ENCODE measurements around the gene SPOCK1. TPM values are rescaled to one million over a fixed set of nuclear protein-coding genes. Genes with fewer than 3 reads are reported as not detected.

The SPOCK1 gene
- total RNA-seq, 1 donor = 231 TPM

- DNase-seq (ENCODE audit: insufficient read length, low spot score, missing footprints) = no peak
- Histone ChIP-seq H3K9me3 (ENCODE audit: low read depth, low read length) (no peaks in the 10 kb centered on the region), H3K27me3 (ENCODE audit: insufficient read depth, low read length) (no peaks in the 10 kb centered on the region), H4K20me1 (ENCODE audit: insufficient read depth, low read length) (peaks cover 9% of the 10 kb centered on the region), H3K4me1 (ENCODE audit: insufficient read depth, low read length) (no peaks in the 10 kb centered on the region), H3K79me2 (ENCODE audit: insufficient read depth, low read length) (no peaks in the 10 kb centered on the region), H2AFZ (ENCODE audit: low read length) (no peak overlapping the region), H3K4me2 (ENCODE audit: insufficient read depth, low read length) (no peak overlapping the region), H3K4me3 (ENCODE audit: insufficient read depth, low read length) (no peak overlapping the region), H3K27ac (ENCODE audit: low read depth, low read length) (no peak overlapping the region), H3K36me3 (ENCODE audit: insufficient read depth, low read length) (no peaks in the 10 kb centered on the region)
- TF ChIP-seq CTCF (IDR thresholded peaks at IDR 0.05; ENCODE audit: extremely low read depth, low read depth, low read length) = no peak
These were observed 494.8 kb downstream of the SPOCK1 start for GRCh38 chr5:137004279-137004678.

GRCh38 chr5:137001026-137001569 lies 498.0 kb downstream of the SPOCK1 start:
- DNase-seq (ENCODE audit: insufficient read length, low spot score, missing footprints) = no peak
- no peaks in the 10 kb centered on the region for H3K9me3 ChIP-seq (ENCODE audit: low read depth, low read length)
- no peak overlapping the region for H3K27ac ChIP-seq (ENCODE audit: low read depth, low read length)
- H3K27me3 ChIP-seq (ENCODE audit: insufficient read depth, low read length) = no peaks in the 10 kb centered on the region
- TF ChIP-seq CTCF (IDR thresholded peaks at IDR 0.05; ENCODE audit: extremely low read depth, low read depth, low read length) = no peak
- H4K20me1 ChIP-seq (ENCODE audit: insufficient read depth, low read length) = peaks cover 9% of the 10 kb centered on the region
- no peak overlapping the region for H3K4me3 ChIP-seq (ENCODE audit: insufficient read depth, low read length)
- no peak overlapping the region for H3K4me2 ChIP-seq (ENCODE audit: insufficient read depth, low read length)
- no peaks in the 10 kb centered on the region for H3K4me1 ChIP-seq (ENCODE audit: insufficient read depth, low read length)
- peaks cover 6% of the 10 kb centered on the region for H3K36me3 ChIP-seq (ENCODE audit: insufficient read depth, low read length)
- no peak overlapping the region for H2AFZ ChIP-seq (ENCODE audit: low read length)
- H3K79me2 ChIP-seq (ENCODE audit: insufficient read depth, low read length) = no peaks in the 10 kb centered on the region

- Histone ChIP-seq H4K20me1 (ENCODE audit: insufficient read depth, low read length) (peaks cover 7% of the 10 kb centered on the region), H3K4me2 (ENCODE audit: insufficient read depth, low read length) (no peak overlapping the region), H3K36me3 (ENCODE audit: insufficient read depth, low read length) (peaks cover 6% of the 10 kb centered on the region), H3K4me3 (ENCODE audit: insufficient read depth, low read length) (no peak overlapping the region), H3K4me1 (ENCODE audit: insufficient read depth, low read length) (no peaks in the 10 kb centered on the region), H3K27ac (ENCODE audit: low read depth, low read length) (no peak overlapping the region), H3K9me3 (ENCODE audit: low read depth, low read length) (no peaks in the 10 kb centered on the region), H3K27me3 (ENCODE audit: insufficient read depth, low read length) (no peaks in the 10 kb centered on the region), H3K79me2 (ENCODE audit: insufficient read depth, low read length) (no peaks in the 10 kb centered on the region), H2AFZ (ENCODE audit: low read length) (no peak overlapping the region)
- no peak for DNase-seq (ENCODE audit: insufficient read length, low spot score, missing footprints)
- no peak for TF ChIP-seq CTCF (IDR thresholded peaks at IDR 0.05; ENCODE audit: extremely low read depth, low read depth, low read length)
These were observed 499.3 kb downstream of the SPOCK1 start for GRCh38 chr5:136999787-137000186.

GRCh38 chr5:136998854-136999357 lies 500.2 kb downstream of the SPOCK1 start:
- no peaks in the 10 kb centered on the region for H3K27me3 ChIP-seq (ENCODE audit: insufficient read depth, low read length)
- no peak for TF ChIP-seq CTCF (IDR thresholded peaks at IDR 0.05; ENCODE audit: extremely low read depth, low read depth, low read length)
- no peaks in the 10 kb centered on the region for H3K9me3 ChIP-seq (ENCODE audit: low read depth, low read length)
- no peak for DNase-seq (ENCODE audit: insufficient read length, low spot score, missing footprints)
- H3K4me1 ChIP-seq (ENCODE audit: insufficient read depth, low read length) = no peaks in the 10 kb centered on the region
- no peak overlapping the region for H3K4me3 ChIP-seq (ENCODE audit: insufficient read depth, low read length)
- H3K79me2 ChIP-seq (ENCODE audit: insufficient read depth, low read length) = no peaks in the 10 kb centered on the region
- H2AFZ ChIP-seq (ENCODE audit: low read length) = no peak overlapping the region
- peaks cover 7% of the 10 kb centered on the region for H4K20me1 ChIP-seq (ENCODE audit: insufficient read depth, low read length)
- H3K4me2 ChIP-seq (ENCODE audit: insufficient read depth, low read length) = no peak overlapping the region
- H3K27ac ChIP-seq (ENCODE audit: low read depth, low read length) = no peak overlapping the region
- peaks cover 6% of the 10 kb centered on the region for H3K36me3 ChIP-seq (ENCODE audit: insufficient read depth, low read length)
